Liver (tissue), 3 donors: ENCODE results near the gene YAF2.

ENCODE experiments used
- EGR1 ChIP-seq, 2 donors: IDR thresholded peaks; 2 replicates each; pipeline ENCODE4 v1.6.1; 2016 to 2018; ENCODE audit warnings: antibody characterized with exemption in 2 of 2, low read depth in 2 of 2
- FOXA1 ChIP-seq: IDR thresholded peaks from 2 replicates; pipeline ENCODE4 v1.6.1; 2016; ENCODE audit warnings: antibody characterized with exemption
- GABPA ChIP-seq, 2 donors: IDR thresholded peaks in 1 of 2; conservative IDR thresholded peaks in 1 of 2; 2 replicates each; pipeline ENCODE4 v1.6.1; 2016; ENCODE audit warnings: antibody characterized with exemption in 2 of 2, mild to moderate bottlenecking in 1 of 2, moderate library complexity in 1 of 2
- JUND ChIP-seq, 2 donors: IDR thresholded peaks; 2 replicates each; pipeline ENCODE4 v1.6.1; 2016; ENCODE audit warnings: antibody characterized with exemption in 2 of 2
- MAX ChIP-seq: IDR thresholded peaks from 2 replicates; pipeline ENCODE4 v1.6.1; 2016; ENCODE audit warnings: antibody characterized with exemption
- NR2F2 ChIP-seq: IDR thresholded peaks from 2 replicates; pipeline ENCODE4 v1.6.1; 2016; ENCODE audit warnings: antibody characterized with exemption
- RAD21 ChIP-seq, 2 donors: IDR thresholded peaks; 2 replicates each; pipeline ENCODE4 v1.6.1; 2016; ENCODE audit warnings: antibody characterized with exemption in 2 of 2, mild to moderate bottlenecking in 2 of 2
- RXRA ChIP-seq, 2 donors: IDR thresholded peaks; 2 replicates each; pipeline ENCODE4 v1.6.1; 2017 to 2018; ENCODE audit warnings: antibody characterized with exemption in 2 of 2, mild to moderate bottlenecking in 1 of 2
- SP1 ChIP-seq: IDR thresholded peaks from 2 replicates; pipeline ENCODE4 v1.6.1; 2018; ENCODE audit warnings: antibody characterized with exemption, mild to moderate bottlenecking
- TAF1 ChIP-seq: conservative IDR thresholded peaks from 2 replicates; pipeline ENCODE4 v1.6.1; 2016; ENCODE audit warnings: antibody characterized with exemption, mild to moderate bottlenecking
- TF ChIP-seq, protein P1 (sequence below): fragments of 150-350 bp; IDR thresholded peaks from 2 replicates; pipeline ENCODE4 v1.5.1; 2017; ENCODE audit warnings: improper control_type of control experiment, low read depth, low read length; ENCODE audit not compliant: missing input control
- TF ChIP-seq, protein P2 (sequence below): IDR thresholded peaks from 2 replicates; pipeline ENCODE4 v1.6.1; 2016; ENCODE audit warnings: antibody characterized with exemption
- TF ChIP-seq, protein P3 (sequence below): IDR thresholded peaks from 2 replicates; pipeline ENCODE4 v1.6.1; 2016; ENCODE audit warnings: antibody characterized with exemption, mild to moderate bottlenecking
- donor health status: healthy.
- donor health status: healthy.

DNA sequence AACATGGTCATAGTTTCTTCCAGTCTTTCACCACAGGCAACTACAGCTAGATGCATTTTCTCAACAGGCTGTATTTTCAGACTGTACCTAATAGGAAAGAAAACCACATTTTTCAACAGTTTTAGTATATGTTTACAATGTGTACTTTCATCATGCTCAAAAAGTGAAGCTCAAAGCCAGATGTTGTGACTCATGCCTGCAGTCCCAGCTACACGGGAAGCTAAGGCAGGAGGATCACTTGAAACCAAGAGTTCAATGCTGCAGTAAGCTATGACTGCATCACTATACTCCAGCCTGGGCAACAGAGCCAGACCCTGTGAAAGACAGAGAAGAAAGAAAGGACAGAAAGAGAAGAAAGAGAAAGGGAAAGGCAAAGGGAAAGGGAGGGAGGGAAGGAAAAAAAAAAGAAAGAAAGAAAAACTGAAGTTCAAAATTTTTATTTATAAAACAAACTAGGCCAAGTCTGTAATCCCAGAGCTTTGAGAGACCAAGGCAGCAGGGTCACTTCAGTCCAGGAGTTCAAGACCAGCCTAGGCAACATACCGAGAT is 118.9 kb downstream of the YAF2 start:
- TF ChIP-seq, protein P1, sequence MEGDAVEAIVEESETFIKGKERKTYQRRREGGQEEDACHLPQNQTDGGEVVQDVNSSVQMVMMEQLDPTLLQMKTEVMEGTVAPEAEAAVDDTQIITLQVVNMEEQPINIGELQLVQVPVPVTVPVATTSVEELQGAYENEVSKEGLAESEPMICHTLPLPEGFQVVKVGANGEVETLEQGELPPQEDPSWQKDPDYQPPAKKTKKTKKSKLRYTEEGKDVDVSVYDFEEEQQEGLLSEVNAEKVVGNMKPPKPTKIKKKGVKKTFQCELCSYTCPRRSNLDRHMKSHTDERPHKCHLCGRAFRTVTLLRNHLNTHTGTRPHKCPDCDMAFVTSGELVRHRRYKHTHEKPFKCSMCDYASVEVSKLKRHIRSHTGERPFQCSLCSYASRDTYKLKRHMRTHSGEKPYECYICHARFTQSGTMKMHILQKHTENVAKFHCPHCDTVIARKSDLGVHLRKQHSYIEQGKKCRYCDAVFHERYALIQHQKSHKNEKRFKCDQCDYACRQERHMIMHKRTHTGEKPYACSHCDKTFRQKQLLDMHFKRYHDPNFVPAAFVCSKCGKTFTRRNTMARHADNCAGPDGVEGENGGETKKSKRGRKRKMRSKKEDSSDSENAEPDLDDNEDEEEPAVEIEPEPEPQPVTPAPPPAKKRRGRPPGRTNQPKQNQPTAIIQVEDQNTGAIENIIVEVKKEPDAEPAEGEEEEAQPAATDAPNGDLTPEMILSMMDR, result no peak
- TF ChIP-seq, protein P2, sequence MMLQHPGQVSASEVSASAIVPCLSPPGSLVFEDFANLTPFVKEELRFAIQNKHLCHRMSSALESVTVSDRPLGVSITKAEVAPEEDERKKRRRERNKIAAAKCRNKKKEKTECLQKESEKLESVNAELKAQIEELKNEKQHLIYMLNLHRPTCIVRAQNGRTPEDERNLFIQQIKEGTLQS, result no peak
- no peak for TF ChIP-seq RXRA (IDR thresholded peaks at IDR 0.05)
- no peak for TF ChIP-seq SP1
- TF ChIP-seq MAX, result no peak
- no peak for TF ChIP-seq TAF1
- no peak for TF ChIP-seq EGR1 (IDR thresholded peaks at IDR 0.05; ENCODE audit: low read depth in 2 of 2)
- no peak for TF ChIP-seq FOXA1
- TF ChIP-seq RAD21 (IDR thresholded peaks at IDR 0.05), result no peak
- TF ChIP-seq JUND (IDR thresholded peaks at IDR 0.05), result no peak
- no peak for TF ChIP-seq GABPA (IDR thresholded peaks at IDR 0.05 in 1 of 2, conservative IDR thresholded peaks at IDR 0.05 in 1 of 2)
- no peak for TF ChIP-seq NR2F2
- TF ChIP-seq, protein P3, sequence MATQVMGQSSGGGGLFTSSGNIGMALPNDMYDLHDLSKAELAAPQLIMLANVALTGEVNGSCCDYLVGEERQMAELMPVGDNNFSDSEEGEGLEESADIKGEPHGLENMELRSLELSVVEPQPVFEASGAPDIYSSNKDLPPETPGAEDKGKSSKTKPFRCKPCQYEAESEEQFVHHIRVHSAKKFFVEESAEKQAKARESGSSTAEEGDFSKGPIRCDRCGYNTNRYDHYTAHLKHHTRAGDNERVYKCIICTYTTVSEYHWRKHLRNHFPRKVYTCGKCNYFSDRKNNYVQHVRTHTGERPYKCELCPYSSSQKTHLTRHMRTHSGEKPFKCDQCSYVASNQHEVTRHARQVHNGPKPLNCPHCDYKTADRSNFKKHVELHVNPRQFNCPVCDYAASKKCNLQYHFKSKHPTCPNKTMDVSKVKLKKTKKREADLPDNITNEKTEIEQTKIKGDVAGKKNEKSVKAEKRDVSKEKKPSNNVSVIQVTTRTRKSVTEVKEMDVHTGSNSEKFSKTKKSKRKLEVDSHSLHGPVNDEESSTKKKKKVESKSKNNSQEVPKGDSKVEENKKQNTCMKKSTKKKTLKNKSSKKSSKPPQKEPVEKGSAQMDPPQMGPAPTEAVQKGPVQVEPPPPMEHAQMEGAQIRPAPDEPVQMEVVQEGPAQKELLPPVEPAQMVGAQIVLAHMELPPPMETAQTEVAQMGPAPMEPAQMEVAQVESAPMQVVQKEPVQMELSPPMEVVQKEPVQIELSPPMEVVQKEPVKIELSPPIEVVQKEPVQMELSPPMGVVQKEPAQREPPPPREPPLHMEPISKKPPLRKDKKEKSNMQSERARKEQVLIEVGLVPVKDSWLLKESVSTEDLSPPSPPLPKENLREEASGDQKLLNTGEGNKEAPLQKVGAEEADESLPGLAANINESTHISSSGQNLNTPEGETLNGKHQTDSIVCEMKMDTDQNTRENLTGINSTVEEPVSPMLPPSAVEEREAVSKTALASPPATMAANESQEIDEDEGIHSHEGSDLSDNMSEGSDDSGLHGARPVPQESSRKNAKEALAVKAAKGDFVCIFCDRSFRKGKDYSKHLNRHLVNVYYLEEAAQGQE, result no peak
